Stimulated activated CD8-positive, alpha-beta memory T cell treated with anti-CD3 and anti-CD28 coated beads, Interleukin-12 subunit alpha, Interleukin-12 subunit beta, amount 100 ng/mL, for 4 hours (primary cell): ENCODE results near the gene ADD1.

Experiments used
- DNase-seq: peaks from one replicate; pipeline ENCODE4 v3.0.0-alpha.2; 2020; ENCODE audit warnings: low read depth

ADD1 gene

GRCh38 chr4:2805712-2806389 is 37.8 kb upstream of the ADD1 start:
- DNase-seq, result no peak

GRCh38 chr4:2806390-2807355 is 37.0 kb upstream of the ADD1 start:
- no peak for DNase-seq

GRCh38 chr4:2807571-2807970 is 36.1 kb upstream of the ADD1 start:
- DNase-seq, result no peak

GRCh38 chr4:2808001-2808400 is 35.6 kb upstream of the ADD1 start:
- no peak for DNase-seq

DNA sequence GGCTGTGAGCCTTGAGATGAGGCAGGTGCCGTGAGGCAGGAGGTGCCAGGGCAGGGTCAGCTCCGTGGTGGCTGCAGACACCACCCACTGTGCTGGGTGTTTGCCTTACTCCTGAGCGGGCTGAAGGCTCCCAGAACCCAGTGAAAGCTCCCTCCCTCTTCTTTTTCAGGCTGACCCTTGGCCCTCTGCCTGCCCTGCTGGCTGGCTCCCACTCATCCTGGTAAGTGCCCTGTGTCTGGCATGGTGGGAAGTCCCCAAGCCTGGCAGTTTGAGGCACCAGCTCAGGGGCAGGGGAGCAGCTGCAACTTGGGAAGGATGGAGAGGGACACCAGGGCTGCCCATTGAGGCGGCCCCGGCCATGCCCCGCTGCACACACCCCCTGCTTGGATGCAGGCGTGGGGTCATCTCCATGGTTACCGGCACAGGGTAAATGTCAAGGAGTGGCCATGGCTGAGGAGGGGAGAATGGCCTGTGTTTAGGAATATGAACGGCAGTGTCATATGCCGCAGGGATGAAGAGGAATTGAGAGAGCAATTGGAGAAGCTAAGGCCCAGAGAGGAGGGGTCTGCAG is 33.9 kb upstream of the ADD1 start:
- no peak for DNase-seq

- DNase-seq, result no peak
Measured at GRCh38 chr4:2810388-2810787, 33.3 kb upstream of the ADD1 start.

DNA sequence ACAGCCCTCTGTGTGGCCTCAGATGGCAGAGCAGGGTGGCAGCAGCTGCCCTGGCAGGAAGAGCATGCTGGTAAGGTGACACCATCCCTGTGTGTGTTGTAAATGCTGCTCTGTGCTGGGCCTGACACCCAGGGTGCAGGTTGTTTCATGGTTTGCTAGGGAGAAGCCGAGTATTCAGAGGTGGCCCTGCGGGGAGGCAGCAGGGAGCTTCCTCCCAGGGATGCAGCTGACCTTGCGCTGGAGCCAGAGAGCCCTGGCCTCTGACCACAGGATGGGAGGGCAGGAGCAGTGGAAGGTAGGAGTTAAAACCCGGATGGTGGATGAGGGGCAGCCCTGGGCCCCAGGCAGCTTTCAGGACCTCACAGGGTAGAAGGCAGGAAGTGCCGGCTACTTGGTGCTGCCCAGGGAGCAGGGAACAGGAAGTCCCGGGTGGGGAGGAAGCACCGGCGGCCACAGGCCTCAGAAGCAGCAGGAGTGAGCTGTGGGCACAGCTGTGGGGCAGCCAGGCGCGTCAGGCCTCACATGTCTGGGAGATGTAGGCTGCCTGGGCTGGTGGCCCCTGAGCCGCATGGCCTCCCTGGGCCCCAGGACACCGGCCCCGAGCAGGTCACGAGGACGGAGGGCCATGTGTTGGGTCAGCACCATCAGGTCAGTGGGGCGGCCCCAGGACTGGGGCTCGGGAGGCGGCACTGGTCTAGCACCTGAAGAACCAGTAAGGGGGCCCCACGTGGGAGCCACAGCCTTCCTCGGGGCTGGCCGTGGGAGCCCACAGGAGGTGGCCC is 31.6 kb upstream of the ADD1 start:
- no peak for DNase-seq

- DNase-seq, result no peak
Measured at GRCh38 chr4:2812612-2813354, 30.9 kb upstream of the ADD1 start.

GRCh38 chr4:2813446-2814405 is 29.9 kb upstream of the ADD1 start:
- DNase-seq, result no peak

DNA sequence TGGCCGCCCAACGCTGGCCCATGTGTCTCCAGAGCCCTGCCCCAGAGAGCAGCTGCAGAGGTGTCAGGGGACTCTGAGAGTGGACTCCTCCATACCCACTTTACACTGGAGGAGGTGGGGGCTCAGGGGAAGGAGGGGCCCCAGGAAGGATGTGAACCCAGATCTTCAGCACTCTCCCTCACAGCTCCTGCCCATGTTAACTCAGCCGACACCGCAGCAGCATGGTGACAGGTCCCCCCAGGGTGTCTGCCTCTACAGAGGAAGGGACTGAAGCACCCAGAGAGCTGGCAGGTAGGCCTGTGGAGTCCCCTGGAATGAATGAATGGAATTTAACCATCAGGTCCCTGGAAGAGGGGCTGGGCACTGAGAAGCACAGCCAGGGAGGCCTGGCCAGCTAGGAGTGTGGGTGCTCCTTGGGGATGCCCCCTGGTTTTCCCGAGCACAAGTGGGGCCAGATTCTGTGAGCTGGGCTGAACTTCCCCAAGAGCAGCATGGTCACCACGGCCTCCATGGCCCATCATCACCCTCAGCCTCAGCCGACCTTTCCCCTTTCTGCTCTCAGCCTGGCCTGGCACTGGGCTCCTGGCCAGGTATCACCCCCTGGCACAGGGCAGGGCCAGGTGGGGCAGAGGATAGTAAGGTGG is 28.9 kb upstream of the ADD1 start:
- DNase-seq, result no peak

DNA sequence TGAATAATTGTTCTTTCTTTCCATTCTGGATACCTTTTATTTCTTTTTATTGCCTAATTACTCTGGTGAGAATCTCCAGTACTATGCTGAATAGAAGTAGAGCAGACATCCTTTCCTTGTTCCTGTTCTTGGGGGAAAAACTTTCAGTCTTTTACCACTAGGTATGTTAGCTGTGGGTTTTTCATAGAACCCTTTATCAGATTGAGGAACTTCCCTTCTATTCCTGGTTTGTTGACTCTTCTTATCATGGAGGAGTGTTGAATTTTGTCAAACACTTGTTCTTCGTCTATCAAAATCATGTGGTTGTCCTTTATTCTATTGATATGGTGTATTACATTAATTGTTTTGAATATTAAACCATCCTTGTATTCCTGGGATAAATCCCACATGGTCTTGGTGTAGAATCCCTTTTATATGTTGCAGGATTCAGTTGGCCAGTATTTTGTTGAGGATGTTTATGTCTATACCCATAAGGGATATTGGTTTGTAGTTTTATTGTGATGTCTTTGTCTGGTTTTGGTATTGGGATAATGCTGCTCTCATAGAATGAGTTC is 27.2 kb upstream of the ADD1 start:
- no peak for DNase-seq

DNA sequence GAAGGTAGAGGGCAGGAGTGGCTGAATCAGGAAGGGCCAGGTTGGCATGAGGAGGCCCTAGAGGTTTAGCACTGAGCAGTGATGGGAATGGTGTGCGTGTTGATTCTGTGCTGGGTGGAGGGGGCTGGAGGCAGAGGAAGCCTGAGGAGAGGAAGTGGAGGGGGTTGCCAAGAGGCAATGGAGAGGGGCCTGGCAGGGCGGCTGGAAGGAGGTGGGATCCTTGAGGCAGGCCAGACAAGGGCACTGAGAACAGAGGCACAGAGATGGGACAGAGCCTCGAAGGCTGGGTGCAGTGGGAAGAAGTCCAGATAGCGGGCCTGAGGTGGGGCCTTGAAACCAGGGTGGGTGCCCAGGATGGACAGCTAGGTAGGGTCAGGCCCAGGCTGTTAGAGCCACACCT is 26.5 kb upstream of the ADD1 start:
- DNase-seq, result no peak

DNA sequence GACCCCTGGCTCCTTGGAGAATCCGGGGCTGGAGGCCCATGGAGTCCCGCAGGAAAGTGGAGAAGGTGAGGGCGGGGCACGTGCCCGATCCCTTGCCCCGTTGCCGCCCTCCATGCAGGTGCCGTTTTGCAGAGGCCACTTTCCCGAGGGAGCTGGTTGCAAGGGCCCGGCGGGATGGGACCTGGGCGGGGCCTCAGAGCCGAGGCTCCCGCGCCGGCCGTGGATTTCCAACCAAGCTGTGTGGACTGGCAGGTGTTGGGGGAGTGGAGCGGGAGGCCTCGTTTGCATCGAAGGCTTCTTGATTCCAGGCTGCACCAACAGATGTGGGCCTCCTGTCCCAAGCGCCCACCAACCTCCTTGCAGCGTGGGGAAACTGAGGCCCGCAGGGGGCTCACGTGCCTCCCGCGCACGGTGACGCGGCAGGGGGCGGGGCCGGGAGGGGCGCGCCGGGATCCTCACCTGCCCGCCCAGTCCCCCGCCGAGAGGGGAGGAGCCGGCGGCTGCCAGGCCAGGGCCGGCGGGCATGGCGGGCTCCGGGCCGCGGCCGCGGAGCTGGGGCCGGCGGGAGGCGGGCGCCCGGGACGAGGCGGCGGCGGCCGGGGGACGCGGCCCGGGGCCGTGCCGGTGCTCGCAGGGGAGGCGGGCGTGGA is 25.8 kb upstream of the ADD1 start:
- no peak for DNase-seq

GRCh38 chr4:2818351-2818939 is 25.2 kb upstream of the ADD1 start:
- no peak for DNase-seq

GRCh38 chr4:2819244-2820215 is 24.1 kb upstream of the ADD1 start:
- DNase-seq, result no peak

DNA sequence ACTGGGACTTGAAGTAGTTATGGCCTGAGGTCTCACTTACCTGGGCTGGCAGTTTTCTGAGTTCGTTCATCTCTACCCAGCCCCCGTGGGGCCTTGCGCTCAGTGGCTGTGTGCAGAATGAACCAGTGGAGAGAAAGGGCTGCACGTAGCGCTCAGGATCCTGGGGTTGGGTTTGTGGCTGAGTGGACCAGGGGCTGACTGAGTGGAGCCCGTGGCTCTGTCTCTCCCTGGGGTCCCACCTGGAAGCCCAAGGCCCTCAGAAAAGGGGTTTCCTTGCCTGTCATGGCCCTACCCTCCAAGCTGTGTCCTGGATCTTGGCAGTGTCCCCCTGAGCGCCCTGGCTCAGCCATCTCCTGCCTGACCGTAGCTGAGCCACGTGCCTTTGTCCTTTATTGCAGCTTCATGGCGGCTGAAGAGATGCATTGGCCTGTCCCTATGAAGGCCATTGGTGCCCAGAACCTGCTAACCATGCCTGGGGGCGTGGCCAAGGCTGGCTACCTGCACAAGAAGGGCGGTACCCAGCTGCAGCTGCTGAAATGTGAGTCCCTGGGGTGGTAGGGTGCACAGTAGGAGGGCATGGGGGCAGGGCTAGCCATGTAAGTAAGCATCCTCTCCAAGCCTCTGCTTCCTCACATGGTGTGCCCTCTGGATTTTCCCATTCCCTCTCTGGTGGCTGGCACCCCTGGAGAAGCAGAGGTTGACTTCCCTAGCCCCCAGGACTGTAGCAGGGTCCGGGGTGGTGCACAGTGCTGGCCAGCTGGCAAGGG is 23.2 kb upstream of the ADD1 start:
- DNase-seq, result no peak
